Testis (tissue), 2 donors: ENCODE results near the gene FAM184A.

Source experiments
- POLR2A ChIP-seq: fragments of 450-650 bp; IDR thresholded peaks from one replicate; pipeline ENCODE4 v1.6.1; 2017; ENCODE audit warnings: antibody characterized with exemption, mild to moderate bottlenecking, moderate library complexity
- TF ChIP-seq, protein P1 (sequence below), 3 experiments: fragments of 450-650 bp in 2 of 3; fragments of 200-600 bp in 1 of 3; sonication (generic) in 1 of 3; IDR thresholded peaks; one replicate each; pipeline ENCODE4 v1.5.1; 2016 to 2019; ENCODE audit warnings: antibody characterized with exemption in 3 of 3, mild to moderate bottlenecking in 2 of 3, moderate library complexity in 1 of 3

DNA sequence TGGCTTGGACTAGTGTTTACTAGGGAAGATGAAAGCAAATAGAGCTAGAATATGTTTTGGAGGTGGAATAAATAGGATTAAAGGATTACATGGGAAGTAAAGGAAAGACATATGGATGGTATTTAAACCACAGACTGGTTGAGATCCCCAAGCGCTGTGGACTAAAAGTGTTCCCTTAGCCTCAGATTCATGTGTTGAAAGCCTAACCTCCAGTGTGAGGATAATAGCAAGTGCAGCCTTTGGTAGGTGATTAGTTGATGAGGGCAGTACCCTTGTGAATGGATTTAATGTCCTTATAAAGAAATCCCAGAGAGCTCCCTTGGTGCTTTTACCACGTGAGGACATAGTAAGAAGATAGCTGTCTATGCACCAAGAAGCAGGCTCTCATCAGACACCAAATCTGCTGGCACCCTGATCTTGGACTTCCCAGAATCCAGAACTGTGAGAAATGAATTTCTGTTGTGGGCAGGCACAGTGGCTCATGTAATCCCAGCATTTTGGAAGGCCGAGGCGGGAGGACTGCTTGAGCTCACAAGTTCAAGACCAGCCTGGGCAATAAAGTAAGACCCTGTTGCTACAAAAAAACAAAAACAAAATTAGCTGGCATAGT lies 86.2 kb downstream of the FAM184A start:
- no peak for TF ChIP-seq POLR2A
- TF ChIP-seq, protein P1, sequence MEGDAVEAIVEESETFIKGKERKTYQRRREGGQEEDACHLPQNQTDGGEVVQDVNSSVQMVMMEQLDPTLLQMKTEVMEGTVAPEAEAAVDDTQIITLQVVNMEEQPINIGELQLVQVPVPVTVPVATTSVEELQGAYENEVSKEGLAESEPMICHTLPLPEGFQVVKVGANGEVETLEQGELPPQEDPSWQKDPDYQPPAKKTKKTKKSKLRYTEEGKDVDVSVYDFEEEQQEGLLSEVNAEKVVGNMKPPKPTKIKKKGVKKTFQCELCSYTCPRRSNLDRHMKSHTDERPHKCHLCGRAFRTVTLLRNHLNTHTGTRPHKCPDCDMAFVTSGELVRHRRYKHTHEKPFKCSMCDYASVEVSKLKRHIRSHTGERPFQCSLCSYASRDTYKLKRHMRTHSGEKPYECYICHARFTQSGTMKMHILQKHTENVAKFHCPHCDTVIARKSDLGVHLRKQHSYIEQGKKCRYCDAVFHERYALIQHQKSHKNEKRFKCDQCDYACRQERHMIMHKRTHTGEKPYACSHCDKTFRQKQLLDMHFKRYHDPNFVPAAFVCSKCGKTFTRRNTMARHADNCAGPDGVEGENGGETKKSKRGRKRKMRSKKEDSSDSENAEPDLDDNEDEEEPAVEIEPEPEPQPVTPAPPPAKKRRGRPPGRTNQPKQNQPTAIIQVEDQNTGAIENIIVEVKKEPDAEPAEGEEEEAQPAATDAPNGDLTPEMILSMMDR (IDR thresholded peaks at IDR 0.05), result no peak
